ENCODE results near the gene MSH5.

DNA sequence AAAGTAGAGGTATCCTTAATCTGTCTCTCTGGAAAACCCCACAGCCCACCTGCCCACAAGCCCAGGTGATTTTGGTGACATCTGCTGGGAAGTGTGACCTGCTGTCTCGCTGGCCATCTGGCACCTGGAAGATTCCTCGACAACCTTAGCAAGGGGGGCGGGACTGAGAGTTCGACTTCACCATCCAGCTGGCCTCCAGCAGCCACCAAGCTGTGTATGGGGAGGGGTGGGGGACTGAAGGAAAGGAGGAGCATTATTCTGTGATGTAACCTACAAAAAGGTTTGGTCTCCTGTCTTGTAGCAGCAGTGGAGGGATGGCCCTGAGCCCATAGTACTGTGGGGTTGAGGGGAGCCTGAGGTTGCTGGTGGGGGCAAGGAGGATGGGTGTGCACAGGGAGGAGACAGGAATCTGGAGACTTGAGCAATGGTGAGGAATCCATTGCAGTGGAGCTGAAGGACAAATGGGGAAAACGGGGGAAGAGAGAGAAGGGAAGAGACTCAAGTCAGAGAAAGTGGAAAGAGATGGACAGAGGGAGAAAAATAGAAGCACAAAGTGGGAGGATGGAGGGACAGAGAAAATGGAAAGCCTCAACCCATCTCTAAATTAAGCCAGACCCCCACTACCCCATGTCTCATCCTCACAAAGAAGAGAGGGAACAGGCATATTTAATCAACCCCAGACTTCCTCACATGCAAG is 29.1 kb upstream of the MSH5 start:
- TF ChIP-seq, protein P1, sequence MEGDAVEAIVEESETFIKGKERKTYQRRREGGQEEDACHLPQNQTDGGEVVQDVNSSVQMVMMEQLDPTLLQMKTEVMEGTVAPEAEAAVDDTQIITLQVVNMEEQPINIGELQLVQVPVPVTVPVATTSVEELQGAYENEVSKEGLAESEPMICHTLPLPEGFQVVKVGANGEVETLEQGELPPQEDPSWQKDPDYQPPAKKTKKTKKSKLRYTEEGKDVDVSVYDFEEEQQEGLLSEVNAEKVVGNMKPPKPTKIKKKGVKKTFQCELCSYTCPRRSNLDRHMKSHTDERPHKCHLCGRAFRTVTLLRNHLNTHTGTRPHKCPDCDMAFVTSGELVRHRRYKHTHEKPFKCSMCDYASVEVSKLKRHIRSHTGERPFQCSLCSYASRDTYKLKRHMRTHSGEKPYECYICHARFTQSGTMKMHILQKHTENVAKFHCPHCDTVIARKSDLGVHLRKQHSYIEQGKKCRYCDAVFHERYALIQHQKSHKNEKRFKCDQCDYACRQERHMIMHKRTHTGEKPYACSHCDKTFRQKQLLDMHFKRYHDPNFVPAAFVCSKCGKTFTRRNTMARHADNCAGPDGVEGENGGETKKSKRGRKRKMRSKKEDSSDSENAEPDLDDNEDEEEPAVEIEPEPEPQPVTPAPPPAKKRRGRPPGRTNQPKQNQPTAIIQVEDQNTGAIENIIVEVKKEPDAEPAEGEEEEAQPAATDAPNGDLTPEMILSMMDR (IDR thresholded peaks at IDR 0.05), result no peak
- no peak for TF ChIP-seq POLR2A (IDR thresholded peaks at IDR 0.05)
